Motor neuron (in vitro differentiated cells): ENCODE data around the gene CCDC144A. TPM values are rescaled to one million over a fixed set of nuclear protein-coding genes. Genes with fewer than 3 reads are reported as not detected.
"Not testable (repeated sequence)": the region's sequence is repeated elsewhere in the genome, so short reads cannot be mapped to it uniquely, and the experiment has no call there.

Source experiments
- ATAC-seq, 8 experiments: fragments of 200-7000 bp; cut with Tn5 transposase; replicated peaks in 6 of 8; 2 replicates each; pipeline ENCODE4 v1.8.0; 2021; ENCODE audit warnings: mild to moderate bottlenecking in 8 of 8, moderate library complexity in 8 of 8
- H3K27ac ChIP-seq, 2 donors: fragments of 250-450 bp; sonication (Bioruptor Pico); 2 replicates each; pipeline ENCODE4 v1.9.0; 2021; ENCODE audit warnings: antibody characterized with exemption in 2 of 2, mild to moderate bottlenecking in 2 of 2, moderate library complexity in 1 of 2
- H3K4me1 ChIP-seq, 2 donors: fragments of 250-450 bp; sonication (Bioruptor Pico); replicated peaks in 1 of 2; 2 replicates each; pipeline ENCODE4 v1.6.1; 2021; ENCODE audit warnings: antibody characterized with exemption in 2 of 2, mild to moderate bottlenecking in 2 of 2, moderate library complexity in 1 of 2
- H3K4me3 ChIP-seq, 5 donors: fragments of 250-450 bp; sonication (Bioruptor Pico); 2 replicates each; pipeline ENCODE4 v1.9.0; 2021; ENCODE audit warnings: antibody characterized with exemption in 5 of 5, mild to moderate bottlenecking in 5 of 5, moderate library complexity in 4 of 5
- WGBS, 10 experiments: fragments of 450-650 bp; shearing (Covaris generic); methylation state at CpG; one replicate each; pipeline ENCODE4 v1.0.0; 2022; 5-methylcytosine and 5-hydroxymethylcytosine counted together
- in situ Hi-C, 9 experiments: fragments of 400-800 bp; cut with MboI; loops; one replicate each; pipeline ENCODE4 v1.15.0; 2021; ENCODE audit warnings: low sequenced_read_pairs in 9 of 9, low pct_unique_long_range_greater_than_20kb in 2 of 9; ENCODE audit not compliant: unreplicated experiment in 9 of 9
- total RNA-seq, 8 experiments: library from RNA; unstranded; fragments of 300-600 nt; gene quantifications; 2 replicates each; pipeline versions ENCODE4 v1.2.3 to v1.2.4, GENCODE V29; 2022

CCDC144A gene
- total RNA-seq, 8 experiments from 2014 or later = 0.67 to 39.2 (median 1.8) TPM

DNA sequence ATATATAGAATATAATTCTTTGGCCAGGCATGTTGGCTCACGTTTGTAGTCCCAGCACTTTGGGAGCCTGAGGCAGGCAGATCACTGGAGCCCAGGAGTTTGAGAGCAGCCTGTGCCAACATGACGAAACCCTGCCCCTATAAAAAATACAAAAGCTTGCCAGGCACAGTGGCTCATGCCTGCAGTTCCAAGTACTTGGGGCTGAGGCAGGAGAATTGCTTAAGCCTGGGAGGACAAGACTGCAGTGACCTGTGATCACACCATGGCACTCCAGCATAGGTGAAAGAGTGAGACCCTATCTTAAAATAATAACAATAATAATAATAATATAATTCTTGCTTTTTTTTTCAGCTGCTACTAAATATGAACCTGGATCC is 83.1 kb downstream of the CCDC144A start:
- WGBS, 10 experiments = no CpG with 5 or more reads among the region's 2 CpGs
- H3K4me3 ChIP-seq, ATAC-seq, in situ Hi-C loops, H3K4me1 ChIP-seq, H3K27ac ChIP-seq: not testable (repeated sequence)

GRCh38 chr17:16787851-16788250 is 97.8 kb downstream of the CCDC144A start:
- in situ Hi-C loops, H3K4me3 ChIP-seq, H3K27ac ChIP-seq: not testable (repeated sequence)
- peak in 4 of 8 experiments; percentile 12 to 62 (median 17) for ATAC-seq
- 50 to 100% (median 93%) methylated on average over 1 to 4 of the region's 5 CpGs; no CpG with 5 or more reads in 7 of the 10 experiments for WGBS, 10 experiments
- H3K4me1 ChIP-seq = peaks cover 0 to 10% of the 10 kb centered on the region in 2 donors

DNA sequence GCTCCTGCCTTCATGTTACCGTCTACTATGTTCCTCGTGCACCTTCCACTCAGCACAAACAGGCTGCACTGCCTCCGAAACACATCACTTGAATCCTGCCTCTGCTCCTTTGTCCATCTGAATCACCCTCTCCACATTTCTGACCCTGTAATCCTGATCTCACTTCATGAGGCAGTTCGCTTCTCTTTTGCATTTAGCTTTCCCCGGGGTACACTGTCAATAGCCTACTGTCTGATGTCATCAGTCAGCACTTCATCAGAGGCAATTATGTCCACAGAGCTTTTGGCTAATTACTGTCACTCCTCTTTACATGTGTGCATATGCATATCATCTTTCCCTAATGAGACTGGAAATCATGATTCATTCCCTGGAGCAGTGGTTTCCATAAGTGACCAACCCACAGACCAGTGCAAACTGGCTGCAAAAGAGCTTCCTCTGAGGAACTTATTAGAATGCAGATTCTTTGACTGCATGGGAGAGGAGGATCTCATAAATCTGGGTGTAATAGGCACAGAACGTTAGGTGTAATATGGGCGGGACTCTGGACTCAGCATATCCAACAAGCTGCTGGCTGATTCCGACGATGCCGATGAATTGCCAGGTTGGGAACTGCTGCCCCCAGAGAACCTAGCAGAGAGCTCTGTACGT is 99.0 kb downstream of the CCDC144A start:
- ATAC-seq = peak; percentile 87 to 98 (median 96)

GRCh38 chr17:16789622-16790021 is 99.6 kb downstream of the CCDC144A start:
- H3K4me3 ChIP-seq, H3K27ac ChIP-seq, in situ Hi-C loops, ATAC-seq: not testable (repeated sequence)
- WGBS, 10 experiments = no CpG with 5 or more reads among the region's 3 CpGs
- H3K4me1 ChIP-seq = peaks cover 0 to 10% of the 10 kb centered on the region in 2 donors

More for the DNA sequence above, 99.0 kb downstream of the CCDC144A start:
- H3K4me3 ChIP-seq, in situ Hi-C loops, H3K27ac ChIP-seq: not testable (repeated sequence)
- peaks cover 0 to 10% of the 10 kb centered on the region in 2 donors for H3K4me1 ChIP-seq
- no CpG with 5 or more reads among the region's 11 CpGs for WGBS, 10 experiments

DNA sequence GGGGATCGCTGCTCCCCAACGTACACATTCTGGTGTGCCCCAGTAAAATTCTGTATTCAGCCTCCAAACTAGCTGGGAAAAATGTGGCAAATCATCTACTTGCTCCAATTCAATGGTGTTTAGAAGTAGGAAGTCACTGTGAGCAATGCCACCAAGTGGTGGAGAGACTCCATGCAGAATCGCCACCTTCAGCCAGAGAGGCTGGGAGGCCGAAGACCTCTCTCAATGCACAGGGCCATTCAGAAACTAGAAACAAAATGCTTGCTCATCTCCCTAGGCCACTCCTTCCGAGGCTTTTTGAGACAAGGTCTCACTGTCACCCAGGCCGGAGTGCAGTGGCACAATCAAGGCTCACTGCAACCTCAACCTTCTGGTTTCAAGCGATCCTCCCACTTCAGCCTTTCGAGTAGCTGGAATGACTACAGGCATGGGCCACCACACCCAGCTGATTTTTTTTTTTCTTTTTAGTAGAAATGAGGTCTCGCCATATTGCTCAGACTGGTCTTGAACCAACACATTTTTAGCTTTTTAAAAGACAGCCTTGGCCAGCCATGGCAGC is 100.4 kb downstream of the CCDC144A start:
- 40 to 100% methylated on average over 1 to 2 of the region's 9 CpGs; no CpG with 5 or more reads in 8 of the 10 experiments for WGBS, 10 experiments
- in situ Hi-C loops, H3K27ac ChIP-seq, ATAC-seq, H3K4me3 ChIP-seq: not testable (repeated sequence)
- H3K4me1 ChIP-seq = peaks cover 0 to 10% of the 10 kb centered on the region in 2 donors

- H3K27ac ChIP-seq, ATAC-seq, H3K4me3 ChIP-seq, in situ Hi-C loops, H3K4me1 ChIP-seq: not testable (repeated sequence)
- 80% methylated on average over 1 of the region's 5 CpGs; no CpG with 5 or more reads in 9 of the 10 experiments for WGBS, 10 experiments
These were observed 104.2 kb downstream of the CCDC144A start for GRCh38 chr17:16794215-16794614.

DNA sequence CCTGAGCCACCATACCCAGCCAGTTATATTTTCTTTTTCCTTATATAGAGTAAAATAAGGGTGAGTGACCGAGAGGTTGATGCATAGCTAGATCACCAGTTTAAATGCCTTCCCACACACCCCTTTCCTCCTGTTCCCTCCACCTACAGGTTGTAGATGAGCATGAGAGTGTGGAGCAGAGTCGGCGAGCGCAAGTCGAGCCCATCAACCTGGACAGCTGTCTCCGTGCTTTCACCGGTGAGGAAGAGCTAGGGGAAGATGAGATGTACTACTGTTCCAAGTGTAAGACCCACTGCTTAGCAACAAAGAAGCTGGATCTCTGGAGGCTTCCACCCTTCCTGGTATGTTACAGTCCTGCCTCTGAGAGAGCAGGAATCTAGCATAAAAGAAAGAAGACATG is 105.9 kb downstream of the CCDC144A start:
- no CpG with 5 or more reads among the region's 7 CpGs for WGBS, 10 experiments
- H3K27ac ChIP-seq, H3K4me1 ChIP-seq, in situ Hi-C loops, H3K4me3 ChIP-seq, ATAC-seq: not testable (repeated sequence)

GRCh38 chr17:16804851-16805250 is 114.8 kb downstream of the CCDC144A start:
- in situ Hi-C loops, H3K4me3 ChIP-seq, H3K27ac ChIP-seq, H3K4me1 ChIP-seq: not testable (repeated sequence)
- 69 to 87% methylated on average over 2 to 3 of the region's 5 CpGs; no CpG with 5 or more reads in 8 of the 10 experiments for WGBS, 10 experiments
- ATAC-seq = peak in 1 of 8 experiments; percentile 13

GRCh38 chr17:16806599-16806998 is 116.6 kb downstream of the CCDC144A start:
- H3K4me1 ChIP-seq, in situ Hi-C loops, H3K4me3 ChIP-seq, ATAC-seq, H3K27ac ChIP-seq: not testable (repeated sequence)
- no CpG with 5 or more reads among the region's 4 CpGs for WGBS, 10 experiments

- H3K4me3 ChIP-seq, H3K4me1 ChIP-seq, in situ Hi-C loops, H3K27ac ChIP-seq: not testable (repeated sequence)
- peak in 1 of 8 experiments; percentile 13 for ATAC-seq
- WGBS, 10 experiments = no CpG with 5 or more reads among the region's 9 CpGs
These were observed 117.6 kb downstream of the CCDC144A start for GRCh38 chr17:16807620-16808019.

GRCh38 chr17:16810236-16810635 is 120.2 kb downstream of the CCDC144A start:
- H3K4me3 ChIP-seq, H3K27ac ChIP-seq, ATAC-seq, H3K4me1 ChIP-seq, in situ Hi-C loops: not testable (repeated sequence)
- WGBS, 10 experiments = 40% methylated on average over 1 of the region's 5 CpGs; no CpG with 5 or more reads in 9 of the 10 experiments

- in situ Hi-C loops, H3K27ac ChIP-seq, H3K4me3 ChIP-seq, H3K4me1 ChIP-seq: not testable (repeated sequence)
- WGBS, 10 experiments = 40 to 100% (median 80%) methylated on average over 1 to 2 of the region's 7 CpGs; no CpG with 5 or more reads in 7 of the 10 experiments
- ATAC-seq = peak in 1 of 8 experiments; percentile 38
These were observed 122.1 kb downstream of the CCDC144A start for GRCh38 chr17:16812126-16812525.

DNA sequence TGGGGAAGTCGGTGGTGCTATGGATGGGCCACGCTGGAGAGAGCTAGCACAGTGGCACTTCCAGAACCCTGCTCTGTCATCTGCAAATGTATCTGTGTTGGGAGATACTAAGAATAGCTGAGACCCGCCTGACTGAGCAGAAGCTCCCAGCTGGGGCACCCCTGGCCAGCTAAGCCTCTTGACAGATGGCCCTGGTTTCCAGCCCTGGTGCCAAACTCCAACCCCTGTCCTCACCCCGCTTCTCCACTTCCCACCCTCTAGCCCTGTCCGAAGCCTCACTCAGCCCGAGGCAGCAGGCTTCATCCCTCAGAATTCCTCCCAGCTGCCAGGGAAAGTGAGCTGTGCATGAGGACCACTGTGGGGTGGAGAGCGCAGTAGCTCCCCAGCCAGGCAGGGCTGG is 124.4 kb downstream of the CCDC144A start:
- Histone ChIP-seq H3K4me1 (no peaks in the 10 kb centered on the region), H3K27ac (no peak overlapping the region), H3K4me3 (no peak overlapping the region)
- in situ Hi-C loops = no loop called here
- no peak for ATAC-seq
- 54 to 67% (median 65%) methylated on average over 2 to 4 of the region's 7 CpGs; no CpG with 5 or more reads in 7 of the 10 experiments for WGBS, 10 experiments

DNA sequence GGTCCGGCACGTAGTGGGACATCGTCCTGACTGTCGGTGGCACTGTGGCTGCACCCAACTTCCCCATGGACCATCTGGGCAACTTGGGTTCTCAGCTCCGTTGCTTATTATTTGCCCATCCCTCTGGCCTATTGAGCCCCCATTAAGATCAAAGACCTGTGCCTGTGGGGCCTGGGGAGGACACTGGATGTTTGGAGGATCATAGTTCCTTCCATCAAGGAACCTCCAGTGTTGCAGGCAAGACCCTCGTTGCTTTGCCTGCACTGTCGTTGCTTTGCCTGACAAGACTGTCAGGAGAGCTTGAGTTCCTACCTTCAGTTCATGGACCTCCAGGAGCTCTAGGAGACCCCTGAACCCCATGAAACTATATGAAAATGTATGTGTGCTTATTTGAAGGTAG is 127.2 kb downstream of the CCDC144A start:
- WGBS, 10 experiments = 43 to 100% (median 80%) methylated on average over 1 to 5 of the region's 7 CpGs; no CpG with 5 or more reads in 5 of the 10 experiments
- no peak for ATAC-seq
- H3K4me1 ChIP-seq = no peaks in the 10 kb centered on the region
- no peak overlapping the region for H3K4me3 ChIP-seq
- in situ Hi-C loops = no loop called here
- no peak overlapping the region for H3K27ac ChIP-seq
